AML-193 (cell line): ENCODE results near the gene PPARA.

Experiments used
- DNase-seq, 2 experiments: peaks; one replicate each; lab custom pipeline; 2025; lab: John Stamatoyannopoulos, UW

The PPARA gene

GRCh38 chr22:46113910-46114517, 36.3 kb upstream of the PPARA start:
- no peak for DNase-seq

- no peak for DNase-seq
Observed at GRCh38 chr22:46114518-46115387, 35.6 kb upstream of the PPARA start.

GRCh38 chr22:46115388-46115678, 35.0 kb upstream of the PPARA start:
- DNase-seq = no peak

- DNase-seq = no peak
Observed at GRCh38 chr22:46115755-46116490, 34.4 kb upstream of the PPARA start.

- DNase-seq = peak; percentile 69 to 80
Observed at GRCh38 chr22:46116491-46116958, 33.8 kb upstream of the PPARA start.

GRCh38 chr22:46117206-46118199, 32.8 kb upstream of the PPARA start:
- DNase-seq = no peak

- DNase-seq = no peak
Observed at GRCh38 chr22:46119093-46119728, 31.1 kb upstream of the PPARA start.

- DNase-seq = no peak
Observed at GRCh38 chr22:46119729-46120419, 30.5 kb upstream of the PPARA start.

GRCh38 chr22:46120420-46120737, 29.9 kb upstream of the PPARA start:
- no peak for DNase-seq

GRCh38 chr22:46121079-46121478, 29.2 kb upstream of the PPARA start:
- DNase-seq = no peak

GRCh38 chr22:46121523-46122287, 28.6 kb upstream of the PPARA start:
- DNase-seq = no peak

- peak; percentile 16 to 54 for DNase-seq
Observed at GRCh38 chr22:46122511-46122971, 27.8 kb upstream of the PPARA start.

GRCh38 chr22:46122980-46123693, 27.2 kb upstream of the PPARA start:
- DNase-seq = no peak

GRCh38 chr22:46123694-46124382, 26.5 kb upstream of the PPARA start:
- DNase-seq = no peak

- DNase-seq = no peak
Observed at GRCh38 chr22:46124383-46125144, 25.8 kb upstream of the PPARA start.

- no peak for DNase-seq
Observed at GRCh38 chr22:46125311-46125710, 25.0 kb upstream of the PPARA start.

- no peak for DNase-seq
Observed at GRCh38 chr22:46125816-46126765, 24.2 kb upstream of the PPARA start.
